HG03095 (cell line): Measurements from ENCODE around the gene GNG7.
"Not testable (repeated sequence)": the region's sequence is repeated elsewhere in the genome, so short reads cannot be mapped to it uniquely, and the experiment has no call there.

Experiments used
- ATAC-seq: cut with Tn5 transposase; IDR thresholded peaks from one replicate; pipeline ENCODE4 v1.9.1; 2021; ENCODE audit warnings: moderate library complexity; ENCODE audit not compliant: unreplicated experiment

The GNG7 gene

DNA sequence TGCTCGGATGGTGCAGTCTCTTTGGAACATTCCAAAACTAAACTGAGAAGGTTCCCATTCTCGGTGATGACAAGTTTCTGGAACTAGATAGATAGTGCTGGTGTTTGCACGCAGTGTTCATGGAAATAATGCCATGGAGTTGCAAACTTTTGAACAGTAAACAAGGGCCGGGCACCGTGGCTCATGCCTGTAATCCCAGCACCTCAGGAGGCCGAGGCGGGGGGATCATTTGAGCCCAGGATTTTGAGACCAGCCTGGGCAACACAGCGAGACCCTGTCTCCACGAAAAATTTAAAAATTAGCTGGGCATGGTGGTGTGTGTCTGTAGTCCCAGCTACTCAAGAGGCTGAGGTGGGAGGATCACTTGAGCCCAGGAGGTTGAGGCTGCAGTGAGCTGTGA lies 95.7 kb downstream of the GNG7 start:
- not testable (repeated sequence) for ATAC-seq

DNA sequence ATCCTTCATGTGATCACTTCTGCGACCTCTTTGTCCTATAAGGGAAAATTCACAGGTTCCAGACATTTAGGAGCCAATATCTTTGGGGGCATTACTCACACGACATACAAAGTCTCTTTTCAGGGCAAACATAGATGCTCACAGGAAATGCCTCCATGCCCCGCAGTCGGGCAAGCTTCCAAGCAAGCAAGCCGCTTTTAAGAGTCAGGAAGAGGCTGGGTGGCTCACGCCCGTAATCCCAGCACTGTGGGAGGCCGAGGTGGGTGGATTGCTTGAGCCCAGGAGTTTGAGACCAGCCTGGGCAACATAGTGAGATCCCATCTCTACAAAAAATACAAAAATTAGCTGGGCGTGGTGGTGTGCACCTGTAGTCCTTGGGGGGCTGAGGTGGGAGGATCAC lies 96.6 kb downstream of the GNG7 start:
- ATAC-seq, result not testable (repeated sequence)

DNA sequence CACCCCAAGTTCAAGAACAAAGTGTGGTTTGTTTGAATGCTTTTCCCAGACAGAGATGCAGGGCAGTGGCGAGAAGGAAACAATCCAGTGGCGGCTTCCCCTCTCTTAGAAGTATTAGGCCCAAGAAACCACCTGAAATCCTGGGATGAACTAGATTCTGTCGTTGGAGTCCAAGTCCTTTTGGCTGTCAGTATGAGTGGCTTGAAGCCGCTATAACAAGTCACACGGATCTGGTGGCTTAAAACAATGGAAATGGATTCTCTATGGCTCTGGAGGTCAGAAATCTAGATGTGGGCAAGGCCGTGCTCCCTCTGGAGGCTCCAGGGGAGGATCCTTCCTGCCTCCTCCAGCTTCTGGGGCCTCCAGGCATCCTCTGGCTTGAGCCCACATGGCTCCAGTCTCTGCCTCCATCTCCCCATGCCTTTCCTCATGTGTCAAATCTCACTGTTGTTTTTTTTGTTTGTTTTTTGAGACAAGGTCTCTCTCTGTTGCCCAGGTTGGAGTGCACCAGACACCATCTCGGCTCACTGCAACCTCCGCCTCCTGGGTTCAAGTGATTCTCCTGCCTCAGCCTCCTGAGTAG lies 97.7 kb downstream of the GNG7 start:
- ATAC-seq, result no peak

DNA sequence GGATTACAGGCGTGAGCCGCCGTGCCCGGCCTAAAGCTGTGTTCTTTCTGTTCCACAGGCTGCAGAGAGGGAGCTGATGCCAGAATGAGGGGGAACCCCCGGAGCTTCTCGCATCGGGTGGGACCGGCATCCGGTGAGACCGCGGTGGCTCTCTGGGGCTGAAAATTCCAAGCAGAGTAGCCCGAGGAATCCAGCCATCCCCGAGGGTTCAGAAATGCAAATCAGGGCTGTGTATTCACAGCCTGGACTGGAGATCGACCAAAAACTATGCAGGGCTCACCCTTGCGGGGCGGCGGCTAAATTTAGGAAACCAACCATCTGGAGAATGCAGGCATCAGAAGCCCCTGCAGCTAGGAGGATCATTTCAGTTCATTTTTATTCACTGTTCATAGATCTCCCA lies 99.2 kb downstream of the GNG7 start:
- ATAC-seq, result no peak

DNA sequence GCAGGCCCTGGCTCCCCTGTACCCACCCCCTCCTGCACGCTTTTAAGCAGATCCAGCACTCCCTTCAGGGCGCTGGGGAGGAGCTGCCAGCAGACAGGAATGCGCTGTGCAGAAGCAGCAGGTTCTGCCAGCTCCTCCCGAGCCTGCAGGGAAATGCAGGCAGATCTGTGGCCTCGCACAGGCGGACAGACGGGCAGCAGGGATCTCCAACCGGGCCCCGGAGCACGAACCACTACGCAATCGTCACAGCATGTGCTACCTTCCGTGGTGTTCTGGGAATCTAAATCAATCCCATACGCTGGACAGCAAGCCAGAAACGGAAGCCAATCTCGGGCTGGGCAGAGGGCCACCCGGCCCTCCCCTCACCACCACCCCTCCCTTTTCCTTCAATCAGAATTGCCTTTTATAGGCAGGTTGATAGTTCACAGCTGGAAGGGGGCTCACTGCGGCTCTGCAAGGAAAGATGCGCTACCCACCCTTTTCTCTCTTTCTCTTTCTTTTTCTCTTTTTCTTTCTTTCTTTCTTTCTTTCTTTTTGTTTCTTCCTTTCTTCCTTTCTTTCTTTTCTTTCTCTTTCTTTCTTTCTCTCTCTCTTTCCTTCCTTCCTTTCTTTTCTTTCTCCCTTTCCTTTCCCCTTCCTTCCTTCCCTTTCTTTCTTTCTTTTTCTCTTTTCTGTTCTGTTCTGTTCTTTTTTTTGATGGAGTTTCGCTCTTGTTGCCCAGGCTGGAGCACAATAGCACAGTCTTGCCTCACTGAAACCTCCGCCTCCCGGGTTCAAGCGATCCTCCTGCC lies 99.9 kb downstream of the GNG7 start:
- no peak for ATAC-seq

DNA sequence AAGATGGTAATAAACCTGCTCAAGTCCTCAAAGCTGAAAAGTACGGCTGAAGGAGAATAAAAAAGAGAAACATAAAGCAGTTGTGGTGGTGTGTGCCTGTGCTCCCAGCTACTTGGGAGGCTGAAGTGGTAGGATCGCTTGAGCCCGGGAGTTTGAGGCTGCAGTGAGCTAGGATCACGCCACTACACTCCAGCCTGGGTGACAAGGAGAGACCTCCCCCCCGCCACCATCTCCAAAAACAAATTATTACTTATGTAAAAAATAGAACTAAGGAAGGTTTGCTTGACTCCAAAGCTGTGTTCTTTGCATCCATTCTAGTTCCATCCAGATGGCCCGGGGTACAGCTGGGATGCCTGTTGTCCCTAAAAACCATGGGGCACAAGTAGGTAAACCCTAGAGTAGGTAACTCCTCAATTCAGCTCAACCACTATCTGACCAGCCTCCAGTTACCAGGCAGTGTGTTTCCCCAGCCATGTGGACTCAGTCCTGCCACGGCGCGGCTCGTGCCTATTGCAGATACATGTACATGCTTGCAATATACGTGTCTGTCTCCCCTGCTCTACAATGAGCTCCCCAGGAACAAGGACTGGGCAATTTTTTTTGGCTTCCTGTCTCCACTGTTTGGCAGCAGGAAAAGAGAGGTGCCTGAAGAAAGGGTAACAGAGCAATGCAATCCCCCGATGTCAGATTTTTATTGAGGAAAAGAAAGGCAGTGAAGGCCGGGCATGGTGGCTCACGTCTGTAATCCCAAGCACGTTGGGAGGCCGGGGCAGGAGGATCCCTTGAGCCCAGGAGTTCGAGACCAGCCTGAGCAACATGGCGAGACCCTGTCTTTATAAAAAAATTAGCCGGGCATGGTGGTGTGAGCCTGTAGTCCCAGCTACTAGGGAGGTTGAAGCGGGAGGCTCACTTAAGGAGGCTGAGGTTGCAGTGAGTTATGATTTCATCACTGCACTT lies 101.3 kb downstream of the GNG7 start:
- ATAC-seq, result no peak

DNA sequence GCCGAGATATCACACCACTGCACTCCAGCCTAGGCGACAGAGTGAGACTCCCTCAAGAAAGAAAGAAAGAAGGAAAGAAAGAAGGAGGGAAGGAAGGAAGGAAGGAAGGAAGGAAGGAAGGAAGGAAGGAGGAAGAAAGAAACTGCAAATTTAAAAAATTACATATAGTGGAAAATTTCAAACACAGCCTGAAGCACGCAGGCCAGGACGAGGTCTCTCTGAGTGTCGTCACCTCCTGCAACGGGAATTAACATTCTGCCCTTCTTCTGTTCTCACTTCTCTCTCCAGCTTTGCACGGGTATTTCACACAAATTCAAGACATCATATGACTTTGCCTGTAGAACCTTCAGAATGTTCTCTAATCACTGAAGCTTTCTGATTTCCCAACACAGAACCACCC lies 108.2 kb downstream of the GNG7 start:
- ATAC-seq, result no peak

DNA sequence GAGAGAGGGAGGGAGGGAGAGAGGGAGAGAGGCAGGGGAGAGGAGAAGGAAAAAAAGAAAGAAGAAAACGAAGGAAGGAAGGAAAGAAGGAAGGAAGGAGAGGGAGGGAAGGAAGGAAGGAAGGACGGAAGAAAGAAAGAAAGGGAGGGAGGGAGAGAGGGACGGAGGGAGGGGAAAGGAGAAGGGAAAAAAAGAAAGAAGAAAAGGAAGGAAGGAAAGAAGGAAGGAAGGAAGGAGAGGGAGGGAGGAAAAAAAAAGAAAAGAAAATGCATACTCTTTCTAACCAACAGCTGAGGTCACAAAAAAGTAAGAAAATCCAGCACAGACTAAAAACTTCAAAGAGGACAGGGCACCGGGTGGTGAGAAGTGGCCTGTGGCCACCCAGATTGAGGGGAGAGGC lies 109.7 kb downstream of the GNG7 start:
- no peak for ATAC-seq

DNA sequence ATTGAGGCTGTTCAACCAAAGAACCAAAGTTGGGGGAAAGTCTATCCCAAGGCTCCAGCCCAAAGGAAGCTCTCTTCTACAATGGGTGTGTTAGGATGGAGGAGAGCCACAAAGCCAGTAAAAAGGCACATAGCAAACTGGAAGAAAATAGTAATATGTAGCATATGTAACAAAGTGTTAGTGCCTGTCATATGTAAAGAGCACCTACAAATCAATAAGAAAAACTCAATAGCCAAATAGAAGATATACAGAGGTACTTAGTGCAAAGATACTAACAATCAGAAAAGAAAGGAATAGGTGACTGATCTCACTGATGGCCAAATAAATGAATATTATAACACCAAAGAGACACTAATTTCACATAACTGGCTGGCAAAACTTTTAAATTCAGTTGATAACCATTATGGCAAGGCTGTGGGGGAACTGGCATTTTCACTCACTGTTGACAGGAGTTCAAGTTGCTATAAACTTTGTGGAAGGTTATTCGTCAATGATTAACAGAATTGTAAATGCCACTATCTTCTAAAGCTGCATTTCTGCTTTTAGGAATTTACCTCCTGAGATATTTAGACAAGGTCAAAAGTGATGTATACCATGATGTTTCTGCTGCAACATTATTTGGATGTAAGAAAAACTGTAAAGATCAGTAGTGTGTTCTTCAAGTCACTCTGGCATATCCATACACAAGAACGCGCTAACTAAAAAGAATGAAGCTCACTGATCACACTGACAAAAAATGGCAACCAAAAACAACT lies 110.8 kb downstream of the GNG7 start:
- ATAC-seq, result no peak

DNA sequence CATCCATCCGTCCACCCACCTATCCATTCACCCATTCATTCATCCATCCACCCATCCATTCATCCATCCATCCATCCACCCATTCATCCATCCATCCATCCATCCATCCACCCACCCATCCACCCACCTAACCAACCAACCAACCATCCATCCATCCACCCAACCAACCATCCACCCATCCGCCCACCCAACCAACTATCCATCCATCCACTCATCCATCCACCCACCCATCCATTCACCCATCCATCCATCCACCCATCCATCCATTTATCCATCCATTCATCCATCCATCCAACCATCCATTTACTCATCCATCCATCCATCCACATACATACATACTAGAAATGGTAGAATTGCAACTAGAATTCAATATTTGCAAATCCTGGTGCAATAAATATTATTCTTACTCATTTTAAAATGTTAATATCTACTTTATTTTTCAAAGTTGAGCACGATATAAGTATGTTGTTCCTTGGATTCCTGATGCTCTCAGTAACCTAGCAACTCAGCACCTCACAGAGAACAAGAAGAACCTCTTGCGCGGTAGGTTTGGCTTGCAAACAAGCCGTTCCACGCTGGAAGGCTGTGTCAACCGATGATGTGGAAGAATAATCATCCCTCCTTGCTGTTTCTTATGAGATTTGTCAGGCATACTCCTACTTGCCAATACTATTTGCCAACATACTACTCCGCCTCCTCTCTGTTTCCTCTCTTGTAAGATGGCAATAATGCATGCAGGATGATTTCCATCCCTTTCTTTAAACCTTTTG lies 111.7 kb downstream of the GNG7 start:
- no peak for ATAC-seq

DNA sequence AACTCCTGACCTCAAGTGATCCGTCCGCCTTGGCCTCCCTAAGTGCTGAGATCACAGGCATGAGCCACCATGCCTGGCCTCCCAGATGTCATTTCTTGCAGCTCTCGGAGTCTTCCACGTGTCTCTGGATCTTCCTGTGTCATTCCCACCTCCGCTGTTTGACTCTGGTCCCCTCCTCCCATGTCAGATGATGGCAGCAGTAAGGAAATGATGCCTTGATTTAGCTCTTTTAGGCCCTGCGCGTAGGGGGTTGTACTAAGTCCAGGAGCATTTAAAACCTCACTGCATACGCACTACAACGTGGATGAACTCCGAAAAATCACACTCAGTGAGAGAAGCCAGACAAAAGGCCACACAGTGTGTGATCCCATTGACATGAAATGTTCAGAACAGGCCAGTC lies 113.1 kb downstream of the GNG7 start:
- ATAC-seq, result no peak

DNA sequence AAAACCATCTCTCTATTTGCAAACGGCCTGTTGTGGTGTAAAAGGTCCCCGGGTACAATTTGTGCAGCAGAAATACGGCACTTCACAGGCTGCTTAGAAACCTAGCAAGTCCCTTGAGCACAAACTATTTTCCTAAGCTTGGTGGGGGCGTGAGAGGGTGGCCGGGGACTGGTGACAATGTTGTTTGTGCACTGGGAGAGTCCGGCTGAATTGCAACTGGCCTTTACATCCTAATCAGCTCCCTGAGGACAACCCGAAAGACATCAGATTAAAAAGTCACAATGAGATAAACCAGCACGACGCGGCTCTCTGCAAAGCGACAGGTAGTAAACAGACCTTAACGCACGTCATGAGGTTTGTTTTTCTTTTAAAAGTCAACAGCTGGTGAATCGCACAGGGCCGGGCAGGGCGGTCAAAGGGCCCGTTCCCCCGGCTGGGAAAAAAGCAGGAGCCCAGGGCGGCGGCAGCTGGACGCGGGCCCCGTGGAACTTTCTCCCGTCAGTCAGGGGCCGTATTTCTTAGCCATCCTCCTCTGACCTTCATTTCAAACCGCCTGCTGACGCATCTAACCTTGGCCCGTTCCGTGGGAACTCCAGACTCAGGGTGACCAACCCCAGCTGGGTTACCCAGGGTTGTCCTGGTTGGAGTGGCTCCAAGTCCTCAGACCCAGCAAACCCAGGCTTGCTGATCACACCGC lies 114.3 kb downstream of the GNG7 start:
- ATAC-seq, result no peak

DNA sequence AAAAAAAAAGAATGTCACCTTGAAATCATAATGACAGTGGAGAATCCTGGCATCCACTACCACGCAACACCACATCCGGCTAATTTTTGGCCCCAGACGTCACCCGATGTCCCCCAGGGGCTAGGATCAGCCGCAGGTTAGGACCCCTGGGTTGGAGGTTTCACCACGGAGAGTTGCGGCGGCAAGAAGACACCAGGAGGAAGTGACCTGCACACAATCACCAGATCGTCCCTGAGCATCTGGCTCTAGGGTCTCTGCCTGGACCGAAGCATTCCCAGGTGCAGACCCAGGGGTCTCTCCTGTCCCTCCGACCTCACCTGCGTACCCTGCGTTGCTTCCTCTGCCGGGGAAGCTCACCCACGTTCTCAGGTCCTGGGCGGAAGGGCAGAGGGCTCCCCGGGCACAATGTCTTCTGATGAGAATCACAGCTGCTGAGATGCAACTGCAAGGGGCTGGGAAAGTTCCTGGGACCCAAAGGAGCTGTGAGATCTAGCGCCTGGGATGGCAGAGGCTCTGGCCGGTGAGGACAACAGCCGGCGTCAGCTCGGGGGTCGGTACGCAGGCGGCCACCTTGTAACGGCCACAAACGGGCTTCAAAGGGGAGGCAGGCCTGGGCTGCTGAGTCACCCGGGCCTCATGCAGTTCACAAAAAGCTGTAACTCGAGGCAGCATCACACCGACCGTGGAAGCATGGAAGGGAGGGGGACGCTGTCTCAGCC lies 115.3 kb downstream of the GNG7 start:
- no peak for ATAC-seq

DNA sequence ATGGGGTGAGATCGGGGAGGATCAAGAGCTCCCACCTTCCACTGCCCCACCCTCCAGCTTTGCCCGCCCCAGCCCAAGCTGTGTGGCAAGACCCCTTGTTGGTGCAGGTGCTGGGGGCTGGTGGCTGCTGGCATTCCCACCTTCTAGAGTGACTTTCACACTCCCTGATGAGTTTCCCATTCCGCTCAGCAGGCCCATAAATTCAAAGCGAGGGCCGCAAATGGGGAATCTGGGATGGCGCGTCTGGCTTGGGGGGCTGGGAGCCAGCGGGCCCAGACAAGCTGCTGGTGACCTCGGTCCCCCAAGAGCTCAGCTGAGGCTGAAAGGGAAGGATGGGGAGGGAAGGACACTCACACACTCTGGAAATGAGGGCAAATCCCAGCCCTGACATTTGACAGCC lies 116.3 kb downstream of the GNG7 start:
- ATAC-seq, result no peak

DNA sequence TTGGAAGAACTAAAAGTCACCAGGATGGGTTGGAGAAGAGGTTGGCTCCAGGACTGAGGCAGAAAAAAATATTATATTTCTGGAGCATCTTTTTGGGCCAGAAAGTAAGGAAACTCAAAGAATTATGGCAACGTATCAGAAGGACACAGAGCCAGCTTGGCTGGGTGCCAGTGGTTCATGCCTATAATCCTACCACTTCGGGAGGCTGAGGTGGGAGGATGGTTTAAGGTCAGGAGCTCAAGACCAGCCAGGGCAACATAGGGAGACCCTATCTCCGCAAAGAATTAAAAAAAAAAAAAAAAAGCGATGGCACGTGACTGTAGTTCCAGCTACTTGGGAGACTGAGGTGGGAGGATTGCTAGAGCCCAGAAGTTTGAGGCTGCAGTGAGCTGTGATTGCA lies 118.5 kb downstream of the GNG7 start:
- ATAC-seq, result no peak

DNA sequence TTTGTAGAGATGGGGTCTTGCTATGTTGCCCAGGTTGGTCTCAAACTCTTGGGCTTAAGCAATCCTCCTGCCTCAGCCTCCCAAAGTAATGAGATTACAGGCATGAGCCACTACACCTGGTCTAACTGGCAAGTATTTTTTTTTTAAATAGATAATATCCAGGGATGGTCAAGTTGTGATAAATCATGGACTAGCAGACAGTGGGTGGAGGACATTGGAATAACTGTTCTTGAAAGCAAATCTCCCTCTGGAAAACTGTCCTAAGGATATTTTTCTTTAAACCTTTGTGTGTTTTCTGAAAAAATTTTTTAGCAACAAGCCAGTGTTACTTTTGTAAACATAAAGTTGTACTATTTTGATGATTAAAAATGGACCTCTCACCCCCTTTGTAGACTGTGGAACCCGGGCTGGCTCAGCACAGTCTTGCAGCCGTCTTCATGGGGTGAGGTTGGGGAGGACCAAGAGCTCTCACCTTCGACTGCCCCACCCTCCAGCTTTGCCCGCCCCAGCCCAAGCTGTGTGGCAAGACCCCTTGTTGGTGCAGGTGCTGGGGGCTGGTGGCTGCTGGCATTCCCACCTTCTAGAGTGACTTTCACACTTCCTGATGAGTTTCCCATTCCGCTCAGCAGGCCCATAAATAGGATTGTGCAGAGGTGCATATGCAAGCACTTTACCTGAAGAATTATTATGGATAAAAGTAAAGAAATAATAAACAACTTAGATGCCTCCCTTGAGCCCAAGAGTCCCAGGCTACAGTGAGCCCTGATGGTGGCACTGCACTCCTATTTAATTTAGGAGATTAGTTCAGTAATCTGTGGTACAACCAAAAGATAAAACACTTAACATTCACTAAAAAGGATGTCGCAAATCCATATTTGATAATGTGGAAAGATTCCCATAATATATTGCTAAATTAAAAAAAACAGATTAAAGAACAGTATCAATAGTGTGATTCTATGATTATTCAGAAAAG lies 119.2 kb downstream of the GNG7 start:
- ATAC-seq, result no peak

DNA sequence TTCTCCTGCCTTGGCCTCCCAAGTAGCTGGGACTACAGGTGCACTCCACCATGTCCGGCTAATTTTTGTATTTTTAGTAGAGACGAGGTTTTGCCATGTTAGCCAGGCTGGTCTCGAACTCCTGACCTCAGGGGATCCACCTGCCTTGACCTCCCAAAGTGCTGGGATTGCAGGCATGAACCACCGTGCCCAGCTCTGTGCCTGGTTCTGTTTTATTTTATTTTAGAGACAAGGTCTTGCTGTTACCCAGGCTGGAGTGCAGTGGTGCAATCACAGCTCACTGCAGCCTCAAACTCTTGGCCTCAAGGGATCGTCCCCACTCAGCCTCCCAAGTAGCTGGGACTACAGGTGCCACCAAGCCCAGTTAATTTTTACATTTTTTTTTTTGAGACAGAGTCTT lies 122.1 kb downstream of the GNG7 start:
- not testable (repeated sequence) for ATAC-seq
